ENCODE results near the gene ZNF43. TPM values are rescaled to one million over a fixed set of nuclear protein-coding genes. Genes with fewer than 3 reads are reported as not detected.
"Not testable (repeated sequence)": the region's sequence is repeated elsewhere in the genome, so short reads cannot be mapped to it uniquely, and the experiment has no call there.

The ZNF43 gene
- total RNA-seq, 2 donors from 2014 or later, result 35.5 to 39.8 TPM

DNA sequence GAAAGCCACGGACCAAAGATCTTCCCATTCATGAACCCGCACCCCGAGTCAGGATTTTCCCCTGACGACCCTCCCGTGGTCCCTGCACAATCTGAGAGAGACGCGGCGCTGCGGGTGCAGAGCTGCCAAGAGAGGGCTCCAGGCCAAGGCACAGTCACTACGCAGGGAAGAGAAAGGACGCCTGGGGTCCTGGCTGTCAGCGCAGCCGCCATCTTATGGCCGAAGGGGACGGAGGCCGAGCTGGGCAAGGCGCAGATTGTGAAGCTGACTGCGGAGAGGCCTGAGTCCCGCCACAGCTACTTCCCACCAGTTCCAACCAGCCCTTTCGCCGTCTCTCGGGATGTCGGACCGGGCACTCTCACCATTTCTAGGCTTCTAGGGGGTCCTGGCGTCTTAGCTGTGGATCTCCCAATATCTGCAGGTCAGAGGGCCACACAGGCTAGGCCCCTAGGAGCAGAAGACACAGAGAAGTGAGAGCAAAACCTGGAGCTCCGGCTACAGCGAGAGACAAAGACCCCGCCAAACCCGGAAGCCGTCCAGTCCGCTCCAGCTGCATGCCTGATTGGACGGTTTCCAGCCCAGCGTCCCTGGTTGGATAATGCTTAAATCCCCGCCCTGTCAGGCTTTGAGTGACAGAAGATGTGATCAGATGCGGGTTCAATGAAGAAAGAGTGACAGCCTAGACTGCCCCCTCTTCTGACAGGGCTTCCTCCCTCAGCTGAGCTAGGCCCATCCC lies 68.7 kb downstream of the ZNF43 start, which contains the start of gene ZNF100:
Gene ZNF100 (minus strand): TSS at position 515 of the 736 bp plus-strand sequence. CDS start 150 bp downstream, at position 365.
- ATAC-seq (replicated peaks in 1 of 2) (peak; percentile 93 to 96), DNase-seq (peak; percentile 90)
- peak within 1 kb of the TSS; percentile 92 to 95 for H3K4me3 Mint-ChIP-seq
- peaks cover 10 to 27% of the 10 kb centered on the region in 2 donors for H3K36me3 Mint-ChIP-seq (ENCODE audit: insufficient read depth in 2 of 2)
- H3K4me1 Mint-ChIP-seq (ENCODE audit: low read depth), result peaks cover 21% of the 10 kb centered on the region
- peak within 1 kb of the TSS; percentile 90 for H3K27ac Mint-ChIP-seq
- H3K27me3 Mint-ChIP-seq (ENCODE audit: low read depth), result no peaks in the 10 kb centered on the region
- no peaks in the 10 kb centered on the region for H3K9me3 Mint-ChIP-seq

DNA sequence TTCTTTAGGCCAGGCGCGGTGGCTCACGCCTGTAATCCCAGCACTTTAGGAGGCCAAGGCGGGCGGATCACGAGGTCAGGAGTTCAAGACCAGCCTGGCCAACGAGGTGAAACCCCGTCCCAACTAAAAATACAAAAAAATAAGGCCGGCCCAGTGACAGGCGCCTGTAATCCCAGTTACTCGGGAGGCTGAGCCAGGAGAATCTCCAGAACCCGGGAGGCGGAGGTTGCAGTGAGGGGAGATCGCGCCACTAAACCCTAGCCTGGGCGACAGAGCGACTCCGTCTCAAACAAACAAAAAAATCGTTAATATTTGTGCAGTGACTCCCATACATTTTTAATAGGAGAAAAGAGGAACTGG lies 69.3 kb downstream of the ZNF43 start:
- H3K27me3 Mint-ChIP-seq (ENCODE audit: low read depth); H3K9me3 Mint-ChIP-seq: not testable (repeated sequence)
- ATAC-seq (replicated peaks in 1 of 2) (peak; percentile 2 to 6), DNase-seq (peak in 1 of 2 donors; percentile 4)
- peaks cover 14 to 33% of the 10 kb centered on the region in 2 donors for H3K36me3 Mint-ChIP-seq (ENCODE audit: insufficient read depth in 2 of 2)
- H3K27ac Mint-ChIP-seq, result peak overlapping the region; percentile 90
- peaks cover 21% of the 10 kb centered on the region for H3K4me1 Mint-ChIP-seq (ENCODE audit: low read depth)
- peak overlapping the region; percentile 92 to 95 for H3K4me3 Mint-ChIP-seq

DNA sequence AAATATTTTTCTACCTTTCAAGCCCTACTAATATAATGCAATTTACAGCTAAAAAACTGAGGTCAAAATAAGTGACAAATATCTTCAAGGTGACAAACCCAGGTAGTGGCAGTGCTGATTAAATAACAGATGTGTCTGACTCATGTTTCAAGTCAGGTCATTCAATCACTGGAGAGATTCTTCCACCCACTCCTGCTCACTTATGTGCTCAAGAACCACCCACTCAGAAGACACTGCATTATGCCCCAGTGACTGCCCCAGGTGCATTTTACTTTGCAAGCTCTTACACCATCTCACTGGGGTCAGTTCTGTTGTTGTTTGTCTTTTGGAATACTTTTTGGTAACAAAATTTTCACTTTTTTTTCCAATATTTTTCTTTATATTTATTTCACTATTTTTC lies 70.8 kb downstream of the ZNF43 start:
- peaks cover 18 to 44% of the 10 kb centered on the region in 2 donors for H3K36me3 Mint-ChIP-seq (ENCODE audit: insufficient read depth in 2 of 2)
- peak; percentile 20 to 44 for DNase-seq
- peaks cover 21% of the 10 kb centered on the region for H3K4me1 Mint-ChIP-seq (ENCODE audit: low read depth)
- H3K9me3 Mint-ChIP-seq, result no peaks in the 10 kb centered on the region
- H3K4me3 Mint-ChIP-seq, result peak overlapping the region in 1 of 2 donors; percentile 47
- peak overlapping the region; percentile 30 for H3K27ac Mint-ChIP-seq
- ATAC-seq (replicated peaks in 1 of 2), result peak; percentile 51 to 56
- H3K27me3 Mint-ChIP-seq (ENCODE audit: low read depth), result no peaks in the 10 kb centered on the region

DNA sequence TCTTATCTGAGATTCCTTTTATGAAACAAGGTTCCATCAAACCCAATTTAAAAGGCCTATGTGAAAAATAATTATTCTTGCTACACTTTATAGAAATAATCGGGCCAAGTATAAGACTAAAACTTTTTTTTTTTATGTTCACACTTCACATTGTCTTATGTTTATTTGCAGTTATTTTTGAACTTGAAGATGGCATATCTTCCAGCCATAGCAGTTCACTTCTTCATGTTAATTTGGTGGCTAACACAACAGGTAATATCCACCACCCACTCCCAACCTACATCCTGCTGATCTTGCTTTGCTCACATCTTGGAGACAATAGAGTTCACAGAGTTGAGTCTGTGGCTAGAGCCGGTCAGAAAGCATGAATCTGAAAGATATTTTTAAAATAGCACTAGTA lies 74.4 kb downstream of the ZNF43 start:
- H3K27me3 Mint-ChIP-seq (ENCODE audit: low read depth); H3K4me3 Mint-ChIP-seq; H3K9me3 Mint-ChIP-seq; DNase-seq; H3K27ac Mint-ChIP-seq; ATAC-seq (replicated peaks in 1 of 2): not testable (repeated sequence)
- peaks cover 35 to 70% of the 10 kb centered on the region in 2 donors for H3K36me3 Mint-ChIP-seq (ENCODE audit: insufficient read depth in 2 of 2)
- peaks cover 19% of the 10 kb centered on the region for H3K4me1 Mint-ChIP-seq (ENCODE audit: low read depth)

DNA sequence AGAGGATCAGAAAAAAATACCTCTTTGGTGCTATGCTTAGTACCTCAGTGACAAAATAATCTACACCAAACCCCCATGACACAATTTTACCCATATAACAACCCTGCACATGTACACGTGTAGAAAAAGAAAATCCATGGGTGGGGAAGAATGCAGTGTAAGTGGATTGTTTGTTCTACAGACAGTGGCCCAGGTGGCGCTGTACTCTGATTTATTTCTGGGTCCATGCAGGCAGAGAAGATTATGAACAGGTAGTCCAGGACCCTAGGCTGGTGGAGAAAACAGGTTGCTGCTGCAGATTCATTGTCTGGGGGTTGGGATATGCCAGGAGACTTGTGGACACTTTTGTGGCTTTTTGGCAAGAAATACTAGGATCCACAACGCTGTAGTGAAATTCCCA lies 77.7 kb downstream of the ZNF43 start:
- H3K4me3 Mint-ChIP-seq, result no peak overlapping the region
- H3K27me3 Mint-ChIP-seq (ENCODE audit: low read depth), result no peaks in the 10 kb centered on the region

DNA sequence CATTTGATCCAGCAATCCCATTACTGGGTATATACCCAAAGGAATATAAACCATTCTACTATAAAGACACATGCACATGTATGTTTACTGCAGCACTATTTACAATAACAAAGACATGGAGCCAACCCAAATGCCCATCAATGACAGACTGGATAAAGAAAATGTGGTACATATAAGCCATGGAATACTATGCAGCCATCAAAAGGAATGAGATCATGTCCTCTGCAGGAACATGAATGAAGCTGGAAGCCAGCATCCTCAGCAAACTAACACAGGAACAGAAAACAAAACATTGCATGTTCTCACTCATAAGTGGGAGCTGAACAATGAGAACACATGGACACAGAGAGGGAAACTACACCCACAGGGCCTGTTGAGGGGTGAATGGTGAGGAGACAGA lies 80.4 kb downstream of the ZNF43 start:
- peaks cover 40 to 74% of the 10 kb centered on the region in 2 donors for H3K36me3 Mint-ChIP-seq (ENCODE audit: insufficient read depth in 2 of 2)
- H3K4me1 Mint-ChIP-seq (ENCODE audit: low read depth); ATAC-seq (replicated peaks in 1 of 2); DNase-seq; H3K27me3 Mint-ChIP-seq (ENCODE audit: low read depth); H3K27ac Mint-ChIP-seq; H3K9me3 Mint-ChIP-seq; H3K4me3 Mint-ChIP-seq: not testable (repeated sequence)

More for the DNA sequence above, 77.7 kb downstream of the ZNF43 start:
- Mint-ChIP-seq H3K27ac (no peak overlapping the region), H3K4me1 (ENCODE audit: low read depth) (peaks cover 5% of the 10 kb centered on the region), H3K9me3 (peaks cover 6% of the 10 kb centered on the region in 2 donors), H3K36me3 (ENCODE audit: insufficient read depth in 2 of 2) (peaks cover 39 to 78% of the 10 kb centered on the region in 2 donors)
- DNase-seq, result no peak
- ATAC-seq (replicated peaks in 1 of 2), result no peak

Other genes starting within 250 kb of the ZNF43 start
- gene ZNF100, start 68.6 kb downstream of the ZNF43 start, total RNA-seq, result 10 to 100 TPM; 25.4 to 26.1 TPM
- gene ZNF208, start 174.8 kb upstream of the ZNF43 start, total RNA-seq, result 1 to 10 TPM in 1 of 2 donors, under 1 TPM in 1; 0.70 to 4.6 TPM
- 10 to 100 TPM in 1 of 2 donors, 1 to 10 TPM in 1; 9.6 to 12.1 TPM for gene ZNF257, start 216.3 kb upstream of the ZNF43 start, total RNA-seq